Measurements from ENCODE around the gene IFFO2.
"Not testable (repeated sequence)": the region's sequence is repeated elsewhere in the genome, so short reads cannot be mapped to it uniquely, and the experiment has no call there.

Gene IFFO2

DNA sequence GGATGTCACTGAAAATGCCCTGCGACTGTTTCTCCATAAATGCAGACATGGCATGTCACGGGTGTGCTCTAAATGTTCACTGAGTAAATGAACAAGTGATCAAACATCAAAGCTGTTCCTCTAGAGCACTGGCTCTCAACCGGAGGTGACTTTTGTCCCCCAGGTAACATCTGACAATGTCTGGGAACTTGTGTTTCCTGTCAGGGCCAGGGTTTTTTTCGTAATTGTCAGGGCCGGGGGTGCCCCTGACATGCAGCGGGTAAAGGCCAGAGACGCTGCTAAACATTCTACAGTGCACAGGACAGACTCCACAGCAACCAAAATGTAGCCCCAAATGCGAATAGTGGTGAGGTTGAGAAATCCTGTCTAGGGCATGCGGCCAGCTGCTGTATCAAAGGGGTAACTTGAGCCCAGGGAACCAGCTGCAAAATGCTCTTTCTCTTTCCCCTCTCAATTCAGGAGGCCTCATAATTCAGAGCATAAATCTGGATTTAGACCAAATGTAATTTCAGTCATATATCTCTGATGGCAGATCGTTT lies 56.1 kb downstream of the IFFO2 start:
- DNase-seq (ENCODE audit: low read depth in 4 of 4, low spot score in 1 of 4) = no peak

DNA sequence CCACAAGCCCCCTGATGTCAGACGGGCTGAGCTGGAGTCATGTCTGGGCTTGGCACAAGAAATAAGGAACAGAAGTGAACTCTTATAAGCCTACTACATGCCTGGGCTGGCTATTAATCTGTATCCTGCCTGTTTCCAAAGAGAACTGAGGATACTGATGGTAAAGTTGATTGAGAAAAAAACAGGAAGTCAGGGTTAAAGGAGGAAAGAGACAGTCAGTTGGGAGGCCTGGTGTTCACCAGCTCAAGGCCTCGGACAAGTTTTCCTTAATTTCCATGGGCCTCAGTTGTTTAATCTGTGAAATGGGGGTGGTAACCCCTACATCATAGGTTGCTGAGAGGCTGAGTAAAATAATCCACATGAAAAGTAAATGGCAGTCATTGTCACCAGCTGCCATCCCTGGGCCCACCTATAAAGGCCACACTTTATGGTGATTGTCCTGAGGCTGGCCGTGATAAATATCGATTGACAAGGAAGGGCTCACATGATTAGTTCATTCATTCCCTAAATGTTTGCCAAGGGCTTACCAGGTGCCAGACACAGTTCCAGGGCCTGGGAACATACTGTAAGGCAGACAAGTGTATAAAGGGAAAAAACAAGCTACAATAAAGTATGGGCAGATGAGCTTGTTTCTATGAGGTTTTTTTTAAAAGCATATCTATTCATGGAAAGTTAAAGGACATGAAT lies 57.0 kb downstream of the IFFO2 start:
- DNase-seq (ENCODE audit: low read depth in 4 of 4, low spot score in 1 of 4) = no peak

DNA sequence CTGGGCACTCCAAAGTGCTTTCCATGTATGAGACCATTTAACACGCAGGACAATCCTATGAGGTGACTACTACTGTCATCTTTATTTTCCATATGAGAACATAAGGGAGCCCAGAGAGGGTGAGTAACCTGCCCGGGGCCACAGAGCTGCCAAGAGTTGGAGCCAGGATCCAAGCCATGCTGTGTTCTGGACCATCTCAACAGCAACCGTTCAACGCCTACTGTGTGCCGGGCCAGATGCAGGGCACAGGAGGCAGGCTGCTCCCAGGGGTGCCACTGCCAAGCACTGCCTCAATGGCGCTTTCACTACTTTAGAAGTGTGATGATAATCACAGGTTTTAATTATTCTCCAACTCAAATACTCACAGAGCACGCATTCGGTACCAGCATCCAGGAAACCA lies 57.9 kb downstream of the IFFO2 start:
- DNase-seq (ENCODE audit: low read depth in 4 of 4, low spot score in 1 of 4) = no peak

DNA sequence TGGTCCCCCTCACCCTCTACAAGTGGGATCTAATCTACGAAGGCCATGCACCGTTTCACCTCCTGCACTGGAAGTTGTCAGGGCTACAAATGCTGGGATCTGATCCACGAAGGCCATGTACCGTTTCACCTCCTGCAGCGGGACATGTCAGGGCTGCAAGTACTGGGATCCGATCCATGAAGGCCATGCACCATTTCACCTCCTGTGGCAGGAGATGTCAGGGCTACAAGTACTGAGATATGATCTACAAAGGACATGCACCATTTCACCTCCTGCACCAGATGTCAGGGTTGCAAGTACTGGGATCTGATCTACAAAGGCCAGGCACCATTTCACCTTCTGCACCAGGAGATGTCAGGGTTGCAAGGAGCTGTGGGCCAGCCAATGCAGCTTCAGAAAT lies 61.2 kb downstream of the IFFO2 start:
- DNase-seq (ENCODE audit: low read depth in 4 of 4, low spot score in 1 of 4) = no peak

DNA sequence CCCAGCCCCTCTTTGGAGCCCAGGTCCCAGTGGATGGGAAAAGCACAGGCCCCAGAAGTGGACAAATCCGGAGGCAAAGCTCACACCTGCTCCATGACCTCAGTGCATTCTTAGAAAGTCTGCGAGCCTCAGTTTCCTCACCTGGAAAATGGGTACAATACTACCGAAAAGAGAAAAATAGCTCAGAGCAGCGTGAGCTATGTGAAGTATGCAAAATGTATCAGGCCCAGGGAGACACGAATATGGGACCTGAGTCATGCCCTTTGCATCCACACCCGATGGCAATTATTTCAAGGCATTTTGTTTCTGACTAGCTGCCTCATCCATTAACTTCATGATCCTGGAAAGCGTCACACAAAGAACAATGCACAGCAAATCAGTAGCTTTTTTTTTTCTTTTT lies 63.4 kb downstream of the IFFO2 start:
- no peak for DNase-seq (ENCODE audit: low read depth in 4 of 4, low spot score in 1 of 4)

DNA sequence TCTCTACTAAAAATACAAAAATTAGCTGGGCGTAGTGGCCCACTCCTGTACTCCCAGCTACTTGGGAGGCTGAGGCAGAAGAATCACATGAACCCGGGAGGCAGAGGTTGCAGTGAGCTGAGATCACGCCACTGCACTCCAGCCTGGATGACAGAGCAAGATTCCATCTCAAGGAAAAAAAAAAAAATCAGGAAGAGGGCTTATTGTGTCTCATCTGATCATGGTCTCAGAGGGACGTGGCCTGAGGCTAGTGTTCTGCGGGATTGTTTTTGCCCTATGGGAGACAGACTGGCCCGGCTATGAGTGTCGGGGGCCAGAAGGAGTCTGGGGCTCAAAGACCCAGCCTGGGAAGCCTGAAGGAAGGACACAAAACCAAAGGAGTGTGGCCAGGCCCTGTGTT lies 64.6 kb downstream of the IFFO2 start:
- DNase-seq (ENCODE audit: low read depth in 4 of 4, low spot score in 1 of 4) = not testable (repeated sequence)

DNA sequence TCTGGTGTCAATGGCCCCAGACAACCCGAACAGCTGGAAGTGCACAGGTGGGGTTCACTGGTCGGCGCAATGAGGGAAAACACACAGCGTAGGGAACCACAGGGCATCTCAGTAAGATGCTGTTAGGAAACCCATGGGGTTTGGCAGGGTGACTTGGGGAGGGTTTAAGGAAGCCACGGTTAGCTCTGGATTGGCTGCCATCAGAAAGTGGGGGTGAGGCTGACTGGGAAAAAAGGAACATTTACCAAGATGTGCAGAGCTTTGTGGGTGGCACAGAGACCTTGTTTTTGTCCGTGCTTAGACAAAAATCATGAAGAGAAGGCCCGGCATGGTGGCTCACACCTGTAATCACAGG lies 65.1 kb downstream of the IFFO2 start:
- DNase-seq (ENCODE audit: low read depth in 4 of 4, low spot score in 1 of 4) = no peak

DNA sequence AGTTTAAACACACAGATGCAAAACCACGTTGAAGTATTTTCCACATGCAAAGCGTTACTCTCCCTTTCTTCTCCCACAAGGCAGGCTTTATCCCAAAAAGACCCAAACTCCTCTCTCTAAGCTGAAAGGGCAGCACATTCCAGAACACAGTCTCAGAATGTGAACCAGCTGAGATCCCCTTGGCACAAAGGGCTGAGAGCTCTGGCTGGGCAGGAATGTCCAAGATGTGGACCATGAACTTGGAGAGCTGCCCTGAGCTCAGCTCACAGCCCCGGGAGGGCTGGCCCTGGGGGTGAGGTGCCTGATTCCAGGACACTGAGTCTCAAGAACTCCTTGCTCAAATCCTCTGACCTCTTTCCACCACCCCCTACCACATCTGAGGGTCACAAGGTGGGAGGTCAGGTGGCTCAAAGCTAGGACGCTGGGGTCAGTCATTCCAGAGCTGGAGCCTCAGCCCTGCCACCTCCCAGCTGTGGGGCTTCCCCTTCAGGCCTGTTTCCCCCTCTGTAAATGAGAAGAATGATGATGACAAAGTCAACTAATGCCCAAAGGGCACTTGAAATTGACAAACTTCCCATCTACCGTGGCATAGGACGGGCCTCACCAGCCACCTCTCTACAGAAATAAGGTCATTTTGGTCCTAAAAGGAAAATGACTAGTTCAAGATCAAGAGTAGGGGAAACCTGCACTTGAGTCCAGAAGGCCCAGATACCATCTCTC lies 65.6 kb downstream of the IFFO2 start:
- no peak for DNase-seq (ENCODE audit: low read depth in 4 of 4, low spot score in 1 of 4)

DNA sequence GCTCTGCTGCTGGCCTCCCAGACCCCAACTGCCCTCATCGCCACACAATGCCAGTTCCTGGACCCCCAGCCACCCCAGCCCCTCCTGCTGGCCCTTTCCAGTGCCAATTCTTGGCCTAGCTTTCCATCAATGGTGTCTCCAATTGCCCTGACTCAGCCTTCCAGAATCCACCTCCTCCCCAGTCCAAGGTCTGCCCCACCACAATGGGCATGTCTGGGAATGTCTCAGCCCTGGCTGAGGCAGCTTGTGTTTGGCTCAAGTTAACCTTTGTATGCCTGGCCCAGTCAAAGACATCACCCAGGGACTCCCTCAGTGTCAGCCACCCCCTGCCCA lies 70.5 kb downstream of the IFFO2 start:
- no peak for DNase-seq (ENCODE audit: low read depth in 4 of 4, low spot score in 1 of 4)

DNA sequence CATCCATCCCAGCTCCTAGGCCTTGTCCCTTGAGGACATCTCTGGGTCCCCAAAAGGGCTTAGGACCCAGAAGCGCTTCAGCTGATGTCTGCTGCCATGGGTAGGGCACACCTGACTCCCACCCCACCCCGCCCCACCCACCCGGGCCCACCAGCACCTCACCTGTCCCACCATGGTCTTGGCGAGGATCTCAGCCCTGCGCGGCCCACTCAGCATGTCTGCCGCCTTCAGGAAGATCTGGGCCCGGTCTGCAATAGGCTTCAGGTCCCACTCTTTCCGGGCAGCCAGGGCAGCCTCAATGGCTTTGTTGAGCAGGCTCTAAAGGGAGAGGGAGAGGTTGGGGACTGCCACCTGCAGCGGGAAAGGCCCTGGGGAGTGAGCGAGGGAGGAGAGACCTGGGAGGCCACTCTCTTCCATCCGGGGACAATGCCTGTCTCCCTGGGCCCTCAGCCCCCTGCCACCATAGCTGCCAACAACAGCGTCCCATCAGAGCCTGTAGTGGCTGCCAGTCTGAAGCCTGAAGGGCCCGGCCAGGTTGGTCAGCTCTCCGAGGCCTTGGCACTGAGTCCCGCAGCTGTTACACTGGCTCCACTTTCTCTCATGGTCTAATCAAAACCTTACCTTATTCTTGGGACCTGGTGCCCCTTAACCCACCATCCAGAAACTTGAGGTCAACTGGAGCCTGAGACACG lies 71.0 kb downstream of the IFFO2 start:
- no peak for DNase-seq (ENCODE audit: low read depth in 4 of 4, low spot score in 1 of 4)

DNA sequence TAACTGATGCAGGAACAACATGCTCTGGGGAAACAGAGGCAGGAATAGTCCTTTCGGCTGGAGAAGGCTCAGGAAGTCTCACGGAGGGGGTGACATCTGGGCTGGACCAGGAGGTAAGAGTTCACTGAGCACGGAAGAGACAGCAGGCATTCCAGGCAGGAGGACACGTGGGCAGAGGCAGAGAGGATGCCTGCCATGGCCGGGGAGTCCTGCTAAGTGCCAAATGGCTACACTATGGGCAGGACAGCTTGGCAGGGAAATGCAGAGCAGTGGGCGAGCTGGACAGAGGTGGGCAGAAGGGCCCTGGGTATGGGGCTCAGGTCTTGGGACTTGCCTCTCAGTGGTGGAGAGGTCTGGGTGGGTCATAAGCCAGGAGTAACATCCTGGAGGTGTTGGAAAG lies 71.7 kb downstream of the IFFO2 start:
- no peak for DNase-seq (ENCODE audit: low read depth in 4 of 4, low spot score in 1 of 4)

DNA sequence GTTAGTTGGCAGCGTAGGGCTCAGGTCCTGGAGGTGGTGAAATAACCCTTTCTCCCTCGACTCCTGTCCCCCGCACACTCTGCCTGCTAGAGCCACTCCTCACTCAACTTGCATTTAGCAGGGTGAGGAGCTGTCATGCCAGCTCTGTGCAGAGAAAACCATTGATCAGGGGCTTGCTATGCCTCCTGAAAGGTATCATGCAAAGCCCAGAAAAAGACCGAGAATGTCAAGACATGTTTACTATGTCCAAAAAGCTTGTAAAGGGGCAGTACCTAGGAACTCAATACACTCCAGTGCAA lies 72.1 kb downstream of the IFFO2 start:
- DNase-seq (ENCODE audit: low read depth in 4 of 4, low spot score in 1 of 4) = no peak

DNA sequence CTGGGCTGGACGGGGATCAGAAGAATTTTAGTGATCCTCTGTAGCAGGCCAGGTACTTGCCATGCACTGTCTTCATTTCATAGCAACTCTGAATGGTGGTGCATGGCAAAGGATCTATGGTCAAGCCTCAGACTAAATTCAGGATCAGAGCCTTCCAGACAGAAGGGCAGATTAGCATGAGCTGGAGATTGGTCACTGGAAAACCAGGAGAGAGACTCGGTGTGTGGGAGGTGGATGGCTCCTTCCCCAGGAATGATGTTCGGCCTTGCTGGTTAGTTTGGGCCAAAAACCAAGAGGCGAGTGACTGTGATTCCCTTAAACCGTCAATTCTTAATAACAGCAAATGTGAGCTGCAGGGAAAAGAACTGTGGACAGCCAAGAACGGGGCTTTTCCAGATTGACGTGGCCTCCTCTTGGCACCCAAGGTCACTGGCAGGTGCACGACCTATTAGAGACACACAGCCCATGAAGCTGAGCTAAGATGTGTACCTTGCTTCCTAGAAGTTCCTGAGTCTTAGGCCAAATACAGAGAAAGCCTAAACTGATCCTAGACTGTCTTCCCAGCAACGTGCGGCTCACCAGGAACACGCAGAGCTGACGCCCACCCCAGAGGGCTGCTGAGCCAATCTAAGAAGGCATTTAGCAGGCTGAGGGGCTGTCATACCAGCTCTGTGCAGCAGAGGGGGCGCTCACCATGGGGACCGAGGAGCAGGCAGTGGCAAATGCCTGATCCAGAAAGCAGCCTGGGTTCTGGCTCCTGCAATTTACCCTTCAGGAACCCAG lies 72.6 kb downstream of the IFFO2 start:
- DNase-seq (ENCODE audit: low read depth in 4 of 4, low spot score in 1 of 4) = peak; percentile 42 to 65 (median 58)

DNA sequence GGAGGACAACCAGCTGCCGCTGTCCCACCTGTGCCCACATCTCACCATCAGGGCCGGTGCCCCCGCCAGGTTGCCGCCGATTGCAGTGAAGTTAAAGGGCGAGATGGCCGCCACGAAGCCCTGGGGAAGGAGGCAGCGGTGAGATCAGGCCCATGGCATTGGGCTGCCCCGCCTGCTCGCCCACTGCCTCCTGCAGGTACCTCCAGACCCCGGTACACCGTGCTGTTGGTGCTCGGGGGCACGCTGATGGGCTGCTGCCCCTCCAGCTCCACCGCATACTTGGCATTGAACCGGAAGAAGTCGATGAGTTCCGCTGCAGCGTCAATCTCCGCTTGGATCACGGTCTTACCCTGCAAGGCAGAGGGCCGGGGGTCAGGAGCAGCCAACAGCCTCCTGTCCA lies 73.4 kb downstream of the IFFO2 start:
- no peak for DNase-seq (ENCODE audit: low read depth in 4 of 4, low spot score in 1 of 4)

DNA sequence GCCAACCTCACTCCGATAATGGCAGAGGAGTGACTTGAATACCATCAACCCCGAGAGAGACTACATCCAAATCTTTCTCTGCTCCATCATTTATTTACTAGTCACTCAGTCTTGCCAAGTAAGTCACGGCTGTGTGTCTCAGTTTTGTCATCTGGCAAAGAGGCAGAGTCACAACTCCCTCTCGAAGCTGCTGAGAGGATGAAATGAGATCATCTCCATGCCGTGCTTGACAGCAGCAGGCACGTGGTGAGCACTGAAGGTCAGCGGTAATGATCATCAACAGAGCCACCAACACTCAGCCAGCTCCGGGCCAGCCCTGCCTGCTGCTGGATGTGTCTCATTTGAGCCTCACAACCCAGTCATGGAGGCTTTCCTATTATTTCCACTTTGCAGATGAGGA lies 74.0 kb downstream of the IFFO2 start:
- no peak for DNase-seq (ENCODE audit: low read depth in 4 of 4, low spot score in 1 of 4)

DNA sequence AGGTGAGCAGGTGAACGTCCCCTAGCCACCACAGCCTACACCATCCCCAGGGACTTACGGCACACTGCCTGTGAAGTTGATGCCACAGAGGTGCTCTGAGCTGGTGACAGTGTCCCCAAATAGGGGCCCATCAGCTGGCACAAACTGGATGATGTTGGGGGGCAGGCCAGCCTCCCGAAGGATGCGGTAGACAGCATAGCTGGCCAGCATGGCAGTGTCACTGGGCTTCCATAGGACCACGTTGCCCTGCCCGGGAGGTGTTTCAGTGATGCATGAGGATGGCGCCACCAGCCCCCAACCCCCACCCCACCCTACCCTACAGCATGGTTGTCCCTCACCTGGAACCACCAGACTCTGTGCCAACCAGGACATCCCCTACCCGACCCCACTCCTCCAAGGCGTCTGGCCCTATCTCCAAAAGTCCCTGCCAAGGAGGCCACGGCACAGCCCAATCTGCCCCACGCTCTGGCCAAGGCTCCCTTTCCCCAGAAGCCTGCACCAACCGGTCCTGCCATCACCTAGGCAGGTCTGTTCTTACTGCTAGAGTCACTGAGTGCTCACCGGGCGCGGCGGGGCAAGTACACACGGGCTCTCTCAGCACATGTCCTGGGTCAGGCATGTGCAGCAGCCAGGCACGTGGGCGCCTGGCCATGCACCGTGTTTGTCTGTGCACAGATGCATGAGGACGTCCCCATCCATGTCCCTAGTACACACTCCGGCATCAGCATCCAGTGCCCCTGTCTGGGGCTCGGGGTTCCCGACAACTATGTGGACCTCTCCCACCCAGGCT lies 74.6 kb downstream of the IFFO2 start:
- DNase-seq (ENCODE audit: low read depth in 4 of 4, low spot score in 1 of 4) = no peak

DNA sequence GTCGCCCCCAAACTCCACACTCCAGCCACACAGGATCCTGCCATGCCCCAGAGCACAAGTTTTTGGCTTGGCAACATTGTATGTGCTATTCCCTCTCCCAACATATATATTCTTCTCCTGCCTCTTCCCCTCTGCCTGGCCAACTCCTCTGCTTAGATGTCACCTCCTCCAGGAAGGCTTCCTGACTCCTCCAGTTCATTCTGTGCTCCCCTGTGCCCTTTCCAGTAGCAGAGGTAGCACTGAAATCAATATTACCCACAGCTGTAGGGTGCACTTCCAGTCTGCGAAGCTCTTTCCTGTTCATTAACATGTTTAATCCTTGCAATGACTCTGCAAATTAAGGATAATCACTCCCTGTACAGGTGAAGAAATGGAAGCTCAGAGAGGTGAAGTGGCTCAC lies 75.3 kb downstream of the IFFO2 start:
- no peak for DNase-seq (ENCODE audit: low read depth in 4 of 4, low spot score in 1 of 4)

DNA sequence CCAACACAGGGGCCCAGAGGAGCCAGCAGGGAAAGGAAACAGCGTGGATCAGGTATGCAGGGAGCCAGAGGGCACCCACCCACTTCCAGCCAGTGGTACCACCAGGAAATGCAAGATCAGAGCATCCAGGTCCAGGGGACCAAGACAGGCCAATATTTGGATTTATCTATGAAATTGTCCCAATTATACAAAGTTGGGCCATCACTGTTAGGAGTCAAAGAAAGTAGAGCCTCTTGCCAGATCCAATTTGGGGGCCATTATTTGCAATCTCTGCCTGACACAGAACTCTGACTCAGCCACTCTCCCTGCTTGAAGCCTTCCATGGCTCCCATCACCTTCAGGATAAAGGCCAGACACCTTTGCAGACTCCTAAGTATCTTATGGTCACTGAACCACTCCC lies 75.9 kb downstream of the IFFO2 start:
- no peak for DNase-seq (ENCODE audit: low read depth in 4 of 4, low spot score in 1 of 4)

DNA sequence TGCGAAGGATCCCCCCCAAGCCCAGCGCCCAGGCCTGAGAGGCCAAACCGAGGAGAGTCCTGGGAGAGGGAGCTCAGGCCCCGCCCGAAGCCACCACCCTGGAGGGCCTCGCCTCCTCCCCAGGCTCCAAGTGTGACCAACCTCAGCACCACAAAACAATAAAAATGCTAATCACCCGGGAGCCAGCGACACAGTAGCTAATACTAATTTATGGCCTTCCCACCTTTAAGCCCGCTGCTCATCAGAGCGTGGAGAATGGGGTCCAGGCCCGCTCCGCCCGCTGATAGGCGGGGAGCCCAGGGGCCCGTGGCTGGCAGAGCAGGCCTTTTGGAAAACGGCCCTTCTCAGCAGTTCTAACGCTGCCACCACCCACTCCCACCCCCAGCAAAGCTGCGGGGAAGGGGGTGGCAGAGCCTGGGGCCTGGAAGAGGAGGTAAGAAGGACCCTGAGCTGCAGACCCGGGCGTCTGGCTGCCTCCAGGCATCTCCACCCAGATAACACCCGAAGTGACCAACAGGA lies 76.6 kb downstream of the IFFO2 start:
- DNase-seq (ENCODE audit: low read depth in 4 of 4, low spot score in 1 of 4) = no peak

DNA sequence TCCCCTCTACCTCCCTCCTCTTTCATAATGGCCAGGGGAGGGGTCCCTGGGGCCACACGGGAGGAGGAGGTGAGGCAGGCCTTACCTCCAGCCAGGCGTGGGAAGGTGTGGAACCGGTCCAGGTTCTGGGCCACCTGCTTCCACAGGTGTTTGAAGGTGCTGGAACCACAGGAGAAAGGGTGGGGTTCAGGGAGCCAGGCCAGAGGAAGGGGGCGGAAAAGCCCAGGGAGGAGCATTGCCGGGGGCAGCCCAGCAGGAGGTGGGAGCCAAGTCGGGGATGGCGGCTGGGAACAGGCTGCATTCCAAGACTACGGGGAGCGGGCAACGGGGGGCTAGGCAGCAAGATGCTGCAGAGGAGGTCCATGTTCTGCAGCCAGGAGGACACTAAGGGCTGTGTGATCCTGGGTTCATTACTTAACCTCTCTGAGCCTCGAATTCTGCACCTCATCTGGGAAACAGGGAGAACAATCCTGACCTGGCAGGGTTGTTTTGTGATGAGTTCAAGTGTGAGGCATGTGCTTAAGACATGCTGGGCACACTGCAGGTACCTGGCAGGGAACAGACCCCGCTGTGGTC lies 77.2 kb downstream of the IFFO2 start:
- no peak for DNase-seq (ENCODE audit: low read depth in 4 of 4, low spot score in 1 of 4)
